Measurements from ENCODE around the gene LIN37. TPM values are rescaled to one million over a fixed set of nuclear protein-coding genes. Genes with fewer than 3 reads are reported as not detected.

Gene LIN37
- total and polyA plus RNA-seq, 4 donors: 2.6 to 7.0 (median 6.1) TPM

DNA sequence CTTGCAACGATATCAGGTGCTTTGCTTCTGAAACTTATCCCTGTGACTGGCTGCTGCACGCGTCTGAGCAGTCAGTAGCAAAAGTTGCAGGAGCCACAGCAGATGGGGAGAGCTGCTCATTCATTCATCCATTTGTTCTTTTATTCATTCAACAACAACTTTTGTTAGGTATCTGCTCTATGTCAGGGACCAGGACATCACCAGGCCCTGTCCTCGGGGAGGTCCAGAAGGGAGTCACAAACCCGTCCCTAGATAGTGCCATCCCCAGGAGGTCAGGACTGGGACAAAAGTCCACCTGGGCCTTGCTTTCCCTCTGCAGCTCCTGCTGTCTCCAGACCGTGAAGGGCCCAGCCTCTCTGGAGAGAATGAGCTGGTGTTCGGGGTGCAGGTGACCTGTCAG, 29.6 kb downstream of the LIN37 start:
- H3K4me1 ChIP-seq (ENCODE audit: control insufficient read depth in 4 of 4, insufficient read depth in 4 of 4, low read length in 3 of 4): peaks cover 0 to 5% (median 4%) of the 10 kb centered on the region in 4 donors
- no peaks in the 10 kb centered on the region for H3K27me3 ChIP-seq (ENCODE audit: control insufficient read depth in 4 of 4, insufficient read depth in 4 of 4, low read length in 3 of 4)
- 83% methylated on average over 7 of the region's 7 CpGs for WGBS
- TF ChIP-seq HNF4A (conservative IDR thresholded peaks at IDR 0.05): no peak
- TF ChIP-seq FOXA1 (IDR thresholded peaks at IDR 0.05): no peak
- no peak for TF ChIP-seq RXRA (IDR thresholded peaks at IDR 0.05)
- TF ChIP-seq, protein P1, sequence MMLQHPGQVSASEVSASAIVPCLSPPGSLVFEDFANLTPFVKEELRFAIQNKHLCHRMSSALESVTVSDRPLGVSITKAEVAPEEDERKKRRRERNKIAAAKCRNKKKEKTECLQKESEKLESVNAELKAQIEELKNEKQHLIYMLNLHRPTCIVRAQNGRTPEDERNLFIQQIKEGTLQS (IDR thresholded peaks at IDR 0.05): no peak
- TF ChIP-seq, protein P2, sequence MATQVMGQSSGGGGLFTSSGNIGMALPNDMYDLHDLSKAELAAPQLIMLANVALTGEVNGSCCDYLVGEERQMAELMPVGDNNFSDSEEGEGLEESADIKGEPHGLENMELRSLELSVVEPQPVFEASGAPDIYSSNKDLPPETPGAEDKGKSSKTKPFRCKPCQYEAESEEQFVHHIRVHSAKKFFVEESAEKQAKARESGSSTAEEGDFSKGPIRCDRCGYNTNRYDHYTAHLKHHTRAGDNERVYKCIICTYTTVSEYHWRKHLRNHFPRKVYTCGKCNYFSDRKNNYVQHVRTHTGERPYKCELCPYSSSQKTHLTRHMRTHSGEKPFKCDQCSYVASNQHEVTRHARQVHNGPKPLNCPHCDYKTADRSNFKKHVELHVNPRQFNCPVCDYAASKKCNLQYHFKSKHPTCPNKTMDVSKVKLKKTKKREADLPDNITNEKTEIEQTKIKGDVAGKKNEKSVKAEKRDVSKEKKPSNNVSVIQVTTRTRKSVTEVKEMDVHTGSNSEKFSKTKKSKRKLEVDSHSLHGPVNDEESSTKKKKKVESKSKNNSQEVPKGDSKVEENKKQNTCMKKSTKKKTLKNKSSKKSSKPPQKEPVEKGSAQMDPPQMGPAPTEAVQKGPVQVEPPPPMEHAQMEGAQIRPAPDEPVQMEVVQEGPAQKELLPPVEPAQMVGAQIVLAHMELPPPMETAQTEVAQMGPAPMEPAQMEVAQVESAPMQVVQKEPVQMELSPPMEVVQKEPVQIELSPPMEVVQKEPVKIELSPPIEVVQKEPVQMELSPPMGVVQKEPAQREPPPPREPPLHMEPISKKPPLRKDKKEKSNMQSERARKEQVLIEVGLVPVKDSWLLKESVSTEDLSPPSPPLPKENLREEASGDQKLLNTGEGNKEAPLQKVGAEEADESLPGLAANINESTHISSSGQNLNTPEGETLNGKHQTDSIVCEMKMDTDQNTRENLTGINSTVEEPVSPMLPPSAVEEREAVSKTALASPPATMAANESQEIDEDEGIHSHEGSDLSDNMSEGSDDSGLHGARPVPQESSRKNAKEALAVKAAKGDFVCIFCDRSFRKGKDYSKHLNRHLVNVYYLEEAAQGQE (IDR thresholded peaks at IDR 0.05): no peak
- TF ChIP-seq YY1 (IDR thresholded peaks at IDR 0.05): no peak
- no peak for TF ChIP-seq HNF4G (IDR thresholded peaks at IDR 0.05)
- no peak for TF ChIP-seq NR2F2 (IDR thresholded peaks at IDR 0.05)
- TF ChIP-seq GABPA (IDR thresholded peaks at IDR 0.05 in 1 of 2, conservative IDR thresholded peaks at IDR 0.05 in 1 of 2): no peak
- no peak for TF ChIP-seq TAF1 (conservative IDR thresholded peaks at IDR 0.05)
- TF ChIP-seq FOXA2 (IDR thresholded peaks at IDR 0.05): no peak
- TF ChIP-seq, protein P3, sequence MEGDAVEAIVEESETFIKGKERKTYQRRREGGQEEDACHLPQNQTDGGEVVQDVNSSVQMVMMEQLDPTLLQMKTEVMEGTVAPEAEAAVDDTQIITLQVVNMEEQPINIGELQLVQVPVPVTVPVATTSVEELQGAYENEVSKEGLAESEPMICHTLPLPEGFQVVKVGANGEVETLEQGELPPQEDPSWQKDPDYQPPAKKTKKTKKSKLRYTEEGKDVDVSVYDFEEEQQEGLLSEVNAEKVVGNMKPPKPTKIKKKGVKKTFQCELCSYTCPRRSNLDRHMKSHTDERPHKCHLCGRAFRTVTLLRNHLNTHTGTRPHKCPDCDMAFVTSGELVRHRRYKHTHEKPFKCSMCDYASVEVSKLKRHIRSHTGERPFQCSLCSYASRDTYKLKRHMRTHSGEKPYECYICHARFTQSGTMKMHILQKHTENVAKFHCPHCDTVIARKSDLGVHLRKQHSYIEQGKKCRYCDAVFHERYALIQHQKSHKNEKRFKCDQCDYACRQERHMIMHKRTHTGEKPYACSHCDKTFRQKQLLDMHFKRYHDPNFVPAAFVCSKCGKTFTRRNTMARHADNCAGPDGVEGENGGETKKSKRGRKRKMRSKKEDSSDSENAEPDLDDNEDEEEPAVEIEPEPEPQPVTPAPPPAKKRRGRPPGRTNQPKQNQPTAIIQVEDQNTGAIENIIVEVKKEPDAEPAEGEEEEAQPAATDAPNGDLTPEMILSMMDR (IDR thresholded peaks at IDR 0.05; ENCODE audit: low read depth, low read length, missing input control): no peak
- TF ChIP-seq, protein P4, sequence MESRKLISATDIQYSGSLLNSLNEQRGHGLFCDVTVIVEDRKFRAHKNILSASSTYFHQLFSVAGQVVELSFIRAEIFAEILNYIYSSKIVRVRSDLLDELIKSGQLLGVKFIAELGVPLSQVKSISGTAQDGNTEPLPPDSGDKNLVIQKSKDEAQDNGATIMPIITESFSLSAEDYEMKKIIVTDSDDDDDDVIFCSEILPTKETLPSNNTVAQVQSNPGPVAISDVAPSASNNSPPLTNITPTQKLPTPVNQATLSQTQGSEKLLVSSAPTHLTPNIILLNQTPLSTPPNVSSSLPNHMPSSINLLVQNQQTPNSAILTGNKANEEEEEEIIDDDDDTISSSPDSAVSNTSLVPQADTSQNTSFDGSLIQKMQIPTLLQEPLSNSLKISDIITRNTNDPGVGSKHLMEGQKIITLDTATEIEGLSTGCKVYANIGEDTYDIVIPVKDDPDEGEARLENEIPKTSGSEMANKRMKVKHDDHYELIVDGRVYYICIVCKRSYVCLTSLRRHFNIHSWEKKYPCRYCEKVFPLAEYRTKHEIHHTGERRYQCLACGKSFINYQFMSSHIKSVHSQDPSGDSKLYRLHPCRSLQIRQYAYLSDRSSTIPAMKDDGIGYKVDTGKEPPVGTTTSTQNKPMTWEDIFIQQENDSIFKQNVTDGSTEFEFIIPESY (IDR thresholded peaks at IDR 0.05): no peak
- no peak for TF ChIP-seq RAD21 (IDR thresholded peaks at IDR 0.05)
- H3K4me3 ChIP-seq (ENCODE audit: low read depth in 1 of 3, low read length in 3 of 3): no peak overlapping the region
- peaks cover 0 to 1% (median 0%) of the 10 kb centered on the region in 4 donors for H3K36me3 ChIP-seq (ENCODE audit: control insufficient read depth in 4 of 4, insufficient read depth in 3 of 4, low read depth in 1 of 4, low read length in 3 of 4)
- H3K9ac ChIP-seq (ENCODE audit: low read depth in 1 of 2, low read length in 2 of 2): no peak overlapping the region
- no peak for DNase-seq (ENCODE audit: low spot score)
- no peak overlapping the region for H3K27ac ChIP-seq (ENCODE audit: low read depth in 1 of 2, low read length in 2 of 2)
- H3K9me3 ChIP-seq (ENCODE audit: control insufficient read depth in 4 of 4, low read length in 3 of 4): no peaks in the 10 kb centered on the region

DNA sequence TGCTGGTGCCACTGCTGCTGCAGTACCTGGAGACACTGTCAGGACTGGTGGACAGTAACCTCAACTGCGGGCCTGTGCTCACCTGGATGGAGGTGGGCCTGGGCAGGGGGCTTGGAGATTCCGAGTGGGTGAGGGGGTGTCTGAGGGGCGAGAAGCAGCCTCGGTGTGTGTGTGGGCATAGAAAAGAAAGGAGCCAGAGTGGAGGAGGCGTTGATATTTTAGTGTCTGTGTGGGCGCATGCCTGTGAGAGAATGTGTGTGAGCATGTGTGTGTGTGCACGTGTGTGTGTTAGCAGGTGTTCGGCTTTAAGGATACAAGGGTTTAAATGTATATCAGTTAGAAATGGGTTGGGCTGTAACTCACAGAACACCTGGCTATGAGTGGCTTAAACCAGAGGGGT, 30.7 kb downstream of the LIN37 start:
- Histone ChIP-seq H3K9ac (ENCODE audit: low read depth in 1 of 2, low read length in 2 of 2) (no peak overlapping the region), H3K27me3 (ENCODE audit: control insufficient read depth in 4 of 4, insufficient read depth in 4 of 4, low read length in 3 of 4) (no peaks in the 10 kb centered on the region), H3K4me3 (ENCODE audit: low read depth in 1 of 3, low read length in 3 of 3) (no peak overlapping the region), H3K27ac (ENCODE audit: low read depth in 1 of 2, low read length in 2 of 2) (no peak overlapping the region), H3K9me3 (ENCODE audit: control insufficient read depth in 4 of 4, low read length in 3 of 4) (no peaks in the 10 kb centered on the region), H3K36me3 (ENCODE audit: control insufficient read depth in 4 of 4, insufficient read depth in 3 of 4, low read depth in 1 of 4, low read length in 3 of 4) (peaks cover 0 to 1% (median 0%) of the 10 kb centered on the region in 4 donors), H3K4me1 (ENCODE audit: control insufficient read depth in 4 of 4, insufficient read depth in 4 of 4, low read length in 3 of 4) (peaks cover 0 to 5% (median 4%) of the 10 kb centered on the region in 4 donors)
- DNase-seq (ENCODE audit: low spot score): no peak
- TF ChIP-seq, protein P2 (IDR thresholded peaks at IDR 0.05): no peak
- TF ChIP-seq HNF4A (conservative IDR thresholded peaks at IDR 0.05): no peak
- no peak for TF ChIP-seq NR2F2 (IDR thresholded peaks at IDR 0.05)
- no peak for TF ChIP-seq SP1 (IDR thresholded peaks at IDR 0.05)
- TF ChIP-seq YY1 (IDR thresholded peaks at IDR 0.05): no peak
- TF ChIP-seq, protein P4 (IDR thresholded peaks at IDR 0.05): no peak
- TF ChIP-seq, protein P5, sequence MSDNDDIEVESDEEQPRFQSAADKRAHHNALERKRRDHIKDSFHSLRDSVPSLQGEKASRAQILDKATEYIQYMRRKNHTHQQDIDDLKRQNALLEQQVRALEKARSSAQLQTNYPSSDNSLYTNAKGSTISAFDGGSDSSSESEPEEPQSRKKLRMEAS (IDR thresholded peaks at IDR 0.05): no peak
- TF ChIP-seq RXRA (IDR thresholded peaks at IDR 0.05): no peak
- 92% methylated on average over 8 of the region's 8 CpGs for WGBS

Data from liver (tissue), 9 donors.